Mesangial cell (primary cell): ENCODE measurements around the gene AZI2. TPM values are rescaled to one million over a fixed set of nuclear protein-coding genes. Genes with fewer than 3 reads are reported as not detected.

Experiments
- total RNA-seq: library from RNA; depleted of rRNA; stranded (reverse); fragments of >200 nt; gene quantifications from 2 replicates; pipeline ENCODE4 v1.2.3, GENCODE V29; 2015

The AZI2 gene, protein sequence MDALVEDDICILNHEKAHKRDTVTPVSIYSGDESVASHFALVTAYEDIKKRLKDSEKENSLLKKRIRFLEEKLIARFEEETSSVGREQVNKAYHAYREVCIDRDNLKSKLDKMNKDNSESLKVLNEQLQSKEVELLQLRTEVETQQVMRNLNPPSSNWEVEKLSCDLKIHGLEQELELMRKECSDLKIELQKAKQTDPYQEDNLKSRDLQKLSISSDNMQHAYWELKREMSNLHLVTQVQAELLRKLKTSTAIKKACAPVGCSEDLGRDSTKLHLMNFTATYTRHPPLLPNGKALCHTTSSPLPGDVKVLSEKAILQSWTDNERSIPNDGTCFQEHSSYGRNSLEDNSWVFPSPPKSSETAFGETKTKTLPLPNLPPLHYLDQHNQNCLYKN
- total RNA-seq, result 22.3 and 24.0 TPM in 2 replicates

DNA sequence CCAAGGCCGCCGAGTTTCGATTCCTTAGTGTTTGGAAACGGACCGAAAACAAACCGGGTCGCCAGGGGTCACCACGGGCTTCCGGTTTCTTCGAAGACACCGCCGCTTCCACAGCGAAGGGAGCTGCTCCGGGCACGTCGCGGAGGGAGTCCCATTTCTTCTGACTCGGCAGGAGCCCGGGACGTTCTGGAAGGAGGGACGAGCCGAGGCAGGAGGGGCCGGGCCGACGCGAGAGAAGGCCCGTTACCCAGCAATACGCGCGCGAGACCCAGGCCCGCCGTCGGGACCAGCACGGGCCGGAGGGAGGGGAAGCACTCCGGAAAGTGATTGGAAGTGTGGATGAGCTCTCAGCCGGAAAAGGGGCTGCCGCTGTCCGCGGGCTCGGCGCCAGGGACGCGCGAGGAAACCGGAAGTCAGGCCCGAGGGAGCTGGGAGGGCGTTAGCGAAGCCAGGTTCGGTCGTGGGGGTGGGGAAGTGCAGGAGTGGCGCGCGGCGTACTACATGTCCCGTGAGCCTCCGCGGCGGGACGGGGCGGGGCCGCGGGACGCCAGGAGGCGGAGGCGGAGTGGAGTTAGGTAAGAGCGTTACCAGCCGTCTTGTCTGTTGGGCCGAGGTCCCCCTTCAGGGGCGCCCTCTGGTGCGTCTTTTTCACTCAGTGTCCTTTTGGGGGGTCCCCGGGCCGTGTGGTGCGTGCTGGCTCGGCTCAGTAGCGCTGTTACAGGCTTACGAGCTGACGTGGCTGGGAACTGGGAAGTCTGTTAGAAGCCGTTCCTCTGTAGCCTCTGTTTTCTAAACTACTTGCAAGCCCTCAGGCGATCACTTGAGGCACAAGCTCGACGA lies at the start of gene AZI2, which contains the start of gene ZCWPW2:
Gene AZI2, minus strand, starts transcription at position 196 of the 840 bp plus-strand sequence. CDS start 8,207 bp downstream, outside the sequence.
Gene ZCWPW2, plus strand, starts transcription at position 93 of the 840 bp plus-strand sequence. CDS start 64,348 bp downstream, outside the sequence.

Other genes with a start within 250 kb of the AZI2 start
- 6.7 and 14.3 TPM in 2 replicates for gene CMC1, start 107.2 kb downstream of the AZI2 start, total RNA-seq
- gene ZCWPW2, start 103 bp downstream of the AZI2 start, total RNA-seq, result 0.16 TPM in 1 of 2 replicates, not detected in the other